HS-5 (cell line): Measurements from ENCODE around the gene RNF112.
"Not testable (repeated sequence)": the region's sequence is repeated elsewhere in the genome, so short reads cannot be mapped to it uniquely, and the experiment has no call there.

Experiments used
- DNase-seq: peaks from one replicate; pipeline ENCODE4 v3.0.0-alpha.2; 2012; ENCODE audit warnings: low read depth

The RNF112 gene

DNA sequence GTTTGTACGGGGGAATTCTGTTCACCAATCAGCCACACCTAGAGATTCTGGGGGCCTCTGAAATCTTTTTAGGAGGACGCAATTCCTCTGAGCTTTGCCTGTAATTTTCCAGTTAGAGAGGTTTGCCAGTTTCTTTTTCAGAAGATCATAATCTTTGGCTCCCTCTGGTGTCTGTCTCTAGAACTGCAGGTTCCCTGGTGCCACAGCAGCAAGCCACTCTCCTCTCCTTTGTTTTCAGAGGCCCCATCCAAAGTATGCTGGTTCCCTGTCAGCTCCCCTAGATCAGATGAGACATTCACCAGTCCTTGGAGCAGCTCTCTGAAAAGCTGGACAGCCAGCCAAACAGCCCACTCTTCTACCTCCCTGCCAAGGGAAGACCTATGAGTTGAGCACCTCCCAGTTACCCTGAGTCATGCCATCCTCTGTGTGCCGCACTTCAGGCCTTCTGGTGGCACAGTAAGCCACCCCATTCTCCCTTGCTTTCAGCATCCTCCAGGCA, 36.1 kb downstream of the RNF112 start:
- peak; percentile 60 for DNase-seq

DNA sequence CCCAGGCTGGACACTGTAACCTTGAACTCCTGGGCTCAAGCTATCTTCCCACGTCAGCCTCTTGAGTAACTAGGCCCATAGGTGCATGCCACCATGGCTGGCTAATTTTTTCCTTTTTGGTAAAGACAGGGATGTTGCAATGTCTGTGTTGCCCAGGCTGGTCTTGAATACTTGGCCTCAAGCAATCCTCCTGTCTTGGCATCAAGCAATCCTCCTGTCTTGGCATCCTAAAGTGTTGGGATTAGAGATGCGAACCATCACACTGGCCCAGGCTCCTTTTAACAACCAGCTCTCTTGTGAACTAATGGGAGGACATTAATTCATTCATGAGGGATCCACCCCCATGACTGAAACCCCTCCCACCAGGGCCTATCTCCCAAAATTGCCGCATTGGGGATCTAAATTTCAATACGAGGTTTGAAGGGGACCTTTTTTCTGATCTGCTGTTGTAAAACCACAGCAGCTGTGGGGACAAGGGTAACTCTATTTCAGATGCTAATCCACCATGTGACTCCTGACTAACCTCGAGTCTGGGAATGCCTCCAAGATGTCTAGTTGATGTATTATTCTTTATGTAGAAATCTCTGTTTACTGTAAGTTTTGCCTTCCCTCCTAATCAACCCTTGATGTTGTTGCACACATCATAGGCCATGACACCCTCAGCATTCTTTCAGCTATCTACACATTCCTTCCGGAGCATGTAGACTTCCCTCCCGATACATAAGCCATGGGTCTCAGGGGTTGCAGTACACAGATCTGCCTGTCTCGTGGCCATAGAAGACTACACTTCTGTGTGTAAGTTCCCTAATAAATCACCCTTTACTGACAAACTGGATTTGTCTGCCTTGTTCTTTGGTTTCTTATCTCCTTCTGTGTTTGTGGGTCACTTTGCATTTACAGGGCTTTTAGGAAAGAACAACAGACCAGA, 37.6 kb downstream of the RNF112 start:
- DNase-seq: peak; percentile 93

DNA sequence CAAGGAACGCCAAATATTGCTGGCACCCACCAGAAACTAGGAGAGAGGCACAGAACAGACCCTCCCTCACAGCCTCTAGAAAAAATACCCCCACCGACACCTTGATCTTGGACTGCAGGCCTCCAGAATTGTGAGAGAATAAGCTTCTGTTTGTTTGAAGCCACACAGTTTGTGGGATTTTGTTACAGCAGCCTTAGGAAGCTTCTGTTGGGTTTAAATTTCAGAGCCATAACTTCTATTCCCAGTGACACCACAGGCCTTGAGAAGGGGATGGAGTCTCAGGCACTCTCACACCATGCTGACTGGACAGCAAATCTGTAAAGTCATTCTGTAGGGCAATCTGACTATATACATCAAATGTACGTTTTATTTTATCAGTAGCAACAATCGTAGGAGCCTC, 38.6 kb downstream of the RNF112 start:
- no peak for DNase-seq

DNA sequence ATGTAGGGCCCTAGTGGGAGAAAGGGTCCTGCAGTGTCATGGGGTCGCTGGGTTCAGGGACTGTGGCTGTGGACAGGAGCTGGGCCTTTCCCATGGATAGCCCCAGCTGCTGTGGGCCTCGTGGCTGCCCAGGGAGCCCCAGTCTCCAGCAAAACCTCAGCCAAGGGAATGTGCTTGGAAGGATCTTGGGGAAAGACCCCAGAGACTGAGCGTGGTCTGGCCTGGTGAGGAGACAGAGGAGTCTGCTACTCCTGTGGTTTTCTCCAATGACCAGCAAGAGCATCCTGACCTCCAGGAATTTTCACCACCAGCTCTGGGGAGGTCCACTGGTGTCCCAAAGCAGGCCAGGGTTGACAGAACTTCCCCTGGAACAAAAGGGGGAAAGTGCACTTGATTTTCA, 42.3 kb downstream of the RNF112 start:
- DNase-seq: no peak

DNA sequence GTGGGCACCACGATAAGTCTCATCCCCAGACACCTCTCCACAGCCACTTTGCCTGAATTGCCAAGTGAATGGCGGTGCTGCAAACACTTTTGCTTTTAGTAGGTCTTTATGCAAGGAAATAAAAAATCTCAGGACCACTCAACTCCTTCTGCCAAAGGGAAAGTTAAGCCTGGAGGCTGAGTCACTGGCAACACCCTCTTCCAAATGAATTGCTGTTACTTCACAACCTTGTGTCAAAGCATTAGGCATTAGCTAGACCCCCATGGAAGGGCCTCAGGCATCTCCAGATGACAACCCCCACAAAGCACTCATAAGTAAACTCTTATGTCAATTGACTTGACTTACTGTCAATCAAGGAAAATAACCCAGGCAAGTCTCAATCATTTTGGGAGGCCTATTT, 43.0 kb downstream of the RNF112 start:
- no peak for DNase-seq

DNA sequence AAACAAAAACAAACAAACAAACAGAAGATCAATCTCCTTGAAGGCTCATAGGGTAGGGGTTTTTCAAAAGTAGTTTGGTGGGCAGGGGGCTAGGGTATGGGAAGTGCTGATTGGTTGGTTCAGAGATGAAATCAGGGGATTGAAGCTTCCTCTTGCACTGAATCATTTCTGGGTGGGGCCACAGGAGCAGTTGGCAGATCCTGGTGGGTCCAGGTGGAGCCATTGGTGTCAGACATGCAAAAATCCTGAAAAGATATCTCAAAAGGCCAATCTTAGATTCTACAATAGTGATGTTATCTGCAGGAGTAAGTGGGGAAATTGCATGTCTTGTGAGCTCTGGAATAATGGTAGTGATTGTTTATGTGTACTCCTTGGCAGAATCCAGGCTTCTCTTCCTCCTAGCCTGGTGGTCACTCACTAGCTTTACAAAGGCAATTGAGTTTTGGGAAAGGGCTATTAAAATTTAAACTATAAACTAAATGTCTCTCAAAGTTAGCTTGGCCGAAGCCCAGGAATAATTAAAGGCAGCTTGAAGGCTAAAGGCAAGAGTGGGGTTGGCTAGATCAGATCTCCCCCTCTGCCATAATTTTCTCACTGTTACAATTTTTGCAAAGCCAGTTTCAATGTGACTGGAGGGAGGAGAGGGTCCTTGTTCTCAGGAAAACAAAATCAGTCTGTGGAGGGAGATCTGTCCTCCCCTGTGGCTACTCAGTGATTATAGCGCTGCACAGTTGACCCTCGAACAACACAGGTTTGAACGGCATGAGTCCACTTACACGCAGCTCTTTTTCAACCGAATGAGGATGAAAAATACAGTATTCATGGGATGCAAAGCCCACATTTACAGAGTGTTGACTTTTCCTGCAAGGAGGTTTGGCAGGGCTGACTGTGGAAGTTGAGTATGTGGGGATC, 45.2 kb downstream of the RNF112 start:
- DNase-seq: no peak

DNA sequence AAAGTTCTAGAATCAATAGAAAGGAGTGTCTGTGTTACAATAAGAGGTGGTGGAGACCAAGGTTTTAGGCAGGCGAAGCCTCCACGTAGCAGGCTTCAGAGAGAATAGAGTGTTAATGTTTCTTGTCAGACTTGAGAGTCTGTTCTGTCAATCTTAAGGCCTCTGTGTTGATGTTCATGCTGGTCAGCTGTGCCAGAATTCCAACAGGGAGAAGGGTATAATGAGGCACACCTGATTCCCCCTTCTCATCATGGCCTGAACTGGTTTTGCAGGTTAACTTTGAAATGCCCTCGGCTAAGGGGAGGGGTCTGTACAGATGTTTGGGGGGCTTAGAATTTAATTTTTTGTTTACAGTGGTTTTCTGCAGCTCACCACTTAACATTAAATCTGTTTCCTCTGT, 46.0 kb downstream of the RNF112 start:
- no peak for DNase-seq

DNA sequence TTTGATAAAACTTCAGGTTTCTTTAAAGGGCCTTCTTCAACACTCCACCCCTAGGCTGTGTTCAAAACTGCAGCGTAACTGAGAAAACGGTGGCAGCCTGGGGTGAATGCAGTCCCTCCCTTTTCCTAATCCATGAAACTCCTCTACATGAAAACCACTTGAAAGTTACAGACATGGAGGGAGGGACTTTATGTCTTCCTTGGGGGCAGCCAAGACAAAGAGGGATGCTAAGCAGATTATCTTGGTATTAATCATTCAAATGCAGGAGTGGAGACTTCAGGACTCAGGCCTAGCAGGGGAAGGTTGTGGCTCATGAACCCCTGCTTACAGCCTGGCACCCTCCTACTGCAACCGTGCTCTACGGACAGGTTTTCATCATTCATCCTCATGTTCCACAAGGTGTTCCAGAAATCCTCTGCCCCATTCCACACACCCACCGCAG, 46.8 kb downstream of the RNF112 start:
- no peak for DNase-seq

DNA sequence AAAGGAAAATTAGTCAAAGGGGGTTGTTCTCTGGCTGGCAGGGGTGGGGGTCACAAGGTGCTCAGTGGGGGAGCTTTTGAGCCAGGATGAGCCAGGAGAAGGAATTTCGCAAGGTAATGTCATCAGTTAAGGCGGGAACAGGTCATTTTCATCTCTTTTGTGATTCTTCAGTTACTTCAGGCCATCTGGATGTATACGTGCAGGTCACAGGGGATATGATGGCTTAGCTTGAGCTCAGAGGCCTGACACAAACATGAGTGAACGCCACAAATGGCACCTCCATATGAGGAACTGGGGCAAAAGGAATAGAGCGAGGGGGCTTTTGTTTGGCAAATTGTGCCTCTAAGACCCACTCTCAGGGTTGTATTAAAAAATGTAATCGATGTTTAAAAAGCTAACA, 47.4 kb downstream of the RNF112 start:
- not testable (repeated sequence) for DNase-seq

DNA sequence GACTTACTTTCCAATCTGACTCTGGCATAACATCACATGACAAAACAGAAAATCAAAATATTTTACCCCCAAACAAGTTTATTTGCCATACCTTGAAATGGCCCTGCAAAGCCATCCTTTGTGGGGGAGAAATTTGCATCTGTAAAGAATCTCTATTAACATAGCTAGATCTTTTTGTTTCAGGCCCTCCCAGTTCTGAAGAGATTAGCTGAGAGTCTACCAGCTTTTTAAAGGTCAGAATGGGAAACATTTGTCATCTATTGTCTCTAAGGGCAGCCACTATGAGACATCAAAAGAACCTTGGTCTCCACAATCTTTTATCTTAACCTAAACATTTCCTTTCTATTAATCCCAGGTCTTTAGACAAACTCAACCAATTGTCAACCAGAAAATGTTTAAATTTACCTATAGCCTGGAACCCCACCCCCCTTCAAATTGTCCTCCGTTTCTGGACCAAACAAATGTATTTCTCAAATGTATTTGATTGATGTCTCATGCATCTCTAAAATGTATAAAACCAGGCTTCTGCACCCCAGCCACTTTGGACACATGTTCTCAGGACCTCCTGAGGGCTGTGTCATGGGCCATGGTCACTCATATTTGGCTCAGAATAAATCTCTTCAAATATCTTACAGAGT, 48.1 kb downstream of the RNF112 start:
- not testable (repeated sequence) for DNase-seq

DNA sequence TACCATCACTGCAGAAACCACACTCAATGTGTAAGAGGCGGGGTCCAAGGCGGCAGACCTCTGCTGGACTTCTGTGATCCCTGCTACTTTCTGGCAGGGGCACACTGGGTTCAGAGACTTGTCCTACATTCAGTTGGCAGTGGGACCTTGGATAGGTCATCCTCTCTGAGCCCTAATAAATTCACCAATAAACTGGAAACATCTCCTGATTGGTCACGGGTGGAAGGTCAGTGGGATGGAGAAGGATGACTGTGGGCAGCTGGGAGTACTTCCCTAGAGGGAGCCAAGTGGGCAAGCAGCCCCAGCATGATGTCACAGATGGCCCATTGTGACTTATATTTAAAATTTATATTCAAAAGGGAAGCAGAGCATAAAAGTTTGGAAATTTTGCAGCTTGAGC, 49.7 kb downstream of the RNF112 start:
- no peak for DNase-seq

DNA sequence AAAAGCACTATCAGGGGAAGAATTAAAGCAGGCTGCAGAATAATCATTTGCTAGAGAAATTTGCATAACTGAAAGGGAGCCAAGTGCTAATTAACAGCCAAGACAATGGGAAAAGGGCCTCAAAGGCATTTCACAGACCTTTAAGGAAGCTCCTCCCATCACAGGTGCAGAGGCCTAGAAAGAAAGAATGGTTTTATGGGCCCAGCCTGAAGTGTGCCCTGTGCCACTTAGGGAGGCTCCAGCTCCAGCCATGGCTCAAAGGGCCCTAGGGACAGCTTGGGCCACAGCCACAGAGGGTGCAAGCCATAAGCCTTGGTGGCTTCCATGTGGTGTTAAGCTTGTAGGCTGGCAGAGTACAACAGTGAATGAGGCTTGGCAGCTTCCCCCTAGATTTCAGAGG, 50.1 kb downstream of the RNF112 start:
- DNase-seq: no peak

DNA sequence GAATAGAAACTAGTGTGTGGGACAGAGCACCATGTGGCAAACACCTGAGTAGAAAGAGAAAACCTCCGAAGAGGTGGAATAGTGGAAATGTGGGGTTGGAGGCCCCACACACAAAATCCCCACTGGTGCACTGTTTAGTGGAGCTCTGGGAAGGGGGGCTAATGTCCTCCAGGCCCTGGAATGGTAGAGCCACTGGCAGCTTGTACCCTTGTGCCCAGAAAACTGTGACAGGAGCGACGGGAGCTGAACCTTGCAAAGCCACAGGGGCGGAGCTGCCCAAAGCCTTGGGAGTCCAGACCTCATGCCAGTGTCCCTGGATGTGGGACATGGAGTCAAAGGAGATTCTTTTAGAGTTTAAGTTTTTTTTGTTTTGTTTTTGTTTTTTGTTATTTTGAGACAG, 50.6 kb downstream of the RNF112 start:
- no peak for DNase-seq

DNA sequence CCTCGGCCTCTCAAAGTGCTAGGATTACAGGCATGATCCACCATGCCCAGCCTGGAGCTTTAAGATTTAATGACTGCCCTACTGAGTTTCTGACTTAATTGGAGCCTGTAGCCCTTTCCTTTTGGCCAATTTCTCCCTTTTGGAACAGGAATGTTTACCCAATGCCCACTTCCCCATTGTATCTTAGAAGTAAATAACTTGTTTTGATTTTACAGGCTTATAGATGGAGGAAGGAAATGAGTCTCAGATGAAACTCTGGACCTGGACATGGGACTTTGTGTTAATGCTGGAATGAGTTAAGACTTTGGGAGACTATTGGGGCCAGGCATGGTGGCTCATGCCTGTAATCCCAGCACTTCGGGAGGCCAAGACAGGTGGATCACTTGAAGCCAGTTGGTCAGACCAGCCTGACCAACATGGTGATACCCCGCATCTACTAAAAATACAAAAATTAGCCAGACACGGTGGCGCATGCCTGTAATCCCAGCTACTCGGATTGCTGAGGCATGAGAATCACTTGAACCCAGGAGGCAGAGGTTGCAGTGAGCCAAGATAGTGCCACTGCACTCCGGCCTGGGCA, 51.5 kb downstream of the RNF112 start:
- DNase-seq: not testable (repeated sequence)

DNA sequence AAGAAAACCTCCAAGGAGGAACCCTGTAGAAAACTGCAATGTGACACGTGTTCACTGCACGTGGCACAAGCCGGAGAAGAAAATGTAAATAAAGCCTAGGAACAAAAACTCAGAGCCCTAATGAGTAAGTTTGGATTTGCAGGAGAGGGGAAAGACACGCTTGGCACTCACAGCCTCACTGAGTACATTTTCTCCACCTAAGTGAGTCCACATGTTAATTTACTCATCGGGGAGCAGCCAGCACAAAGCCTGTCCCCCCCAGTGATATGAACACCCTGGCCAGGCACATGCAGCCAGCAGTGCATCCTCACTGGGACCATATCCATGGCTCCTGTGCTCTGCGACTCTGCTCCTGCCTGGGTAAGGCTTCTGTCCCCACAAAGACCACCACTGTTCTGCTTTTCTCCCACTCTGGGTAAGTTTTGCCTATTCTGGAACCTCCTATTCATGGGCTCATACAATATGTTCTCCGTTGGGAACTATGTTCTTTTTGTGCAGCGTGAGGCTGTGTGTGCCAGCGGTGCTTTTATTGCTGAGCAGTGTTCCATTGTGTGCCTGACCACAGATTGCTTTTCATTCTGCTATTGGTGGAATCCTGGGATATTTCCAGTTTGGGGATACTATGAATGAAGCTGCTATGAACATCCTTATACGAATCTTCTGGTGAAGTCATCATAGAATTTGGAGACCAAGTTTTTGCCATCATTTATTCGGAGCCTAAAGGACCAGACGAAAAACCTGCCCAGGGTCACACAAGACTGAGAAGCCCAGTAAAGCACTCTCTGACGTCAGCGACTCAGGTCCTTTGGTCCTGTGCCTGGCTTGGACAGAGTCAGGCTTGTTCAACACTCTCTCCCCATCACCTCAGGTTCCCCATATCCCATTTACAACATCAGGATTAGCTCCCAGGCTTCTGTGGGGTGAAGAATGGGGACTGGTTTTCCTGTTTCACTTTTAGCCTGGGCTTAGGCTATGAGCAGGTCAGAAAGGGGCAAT, 53.3 kb downstream of the RNF112 start:
- DNase-seq: no peak
